ENCODE data around the gene SDHA. TPM values are rescaled to one million over a fixed set of nuclear protein-coding genes. Genes with fewer than 3 reads are reported as not detected.

SDHA gene
- 109 TPM in 2 replicates for total RNA-seq

DNA sequence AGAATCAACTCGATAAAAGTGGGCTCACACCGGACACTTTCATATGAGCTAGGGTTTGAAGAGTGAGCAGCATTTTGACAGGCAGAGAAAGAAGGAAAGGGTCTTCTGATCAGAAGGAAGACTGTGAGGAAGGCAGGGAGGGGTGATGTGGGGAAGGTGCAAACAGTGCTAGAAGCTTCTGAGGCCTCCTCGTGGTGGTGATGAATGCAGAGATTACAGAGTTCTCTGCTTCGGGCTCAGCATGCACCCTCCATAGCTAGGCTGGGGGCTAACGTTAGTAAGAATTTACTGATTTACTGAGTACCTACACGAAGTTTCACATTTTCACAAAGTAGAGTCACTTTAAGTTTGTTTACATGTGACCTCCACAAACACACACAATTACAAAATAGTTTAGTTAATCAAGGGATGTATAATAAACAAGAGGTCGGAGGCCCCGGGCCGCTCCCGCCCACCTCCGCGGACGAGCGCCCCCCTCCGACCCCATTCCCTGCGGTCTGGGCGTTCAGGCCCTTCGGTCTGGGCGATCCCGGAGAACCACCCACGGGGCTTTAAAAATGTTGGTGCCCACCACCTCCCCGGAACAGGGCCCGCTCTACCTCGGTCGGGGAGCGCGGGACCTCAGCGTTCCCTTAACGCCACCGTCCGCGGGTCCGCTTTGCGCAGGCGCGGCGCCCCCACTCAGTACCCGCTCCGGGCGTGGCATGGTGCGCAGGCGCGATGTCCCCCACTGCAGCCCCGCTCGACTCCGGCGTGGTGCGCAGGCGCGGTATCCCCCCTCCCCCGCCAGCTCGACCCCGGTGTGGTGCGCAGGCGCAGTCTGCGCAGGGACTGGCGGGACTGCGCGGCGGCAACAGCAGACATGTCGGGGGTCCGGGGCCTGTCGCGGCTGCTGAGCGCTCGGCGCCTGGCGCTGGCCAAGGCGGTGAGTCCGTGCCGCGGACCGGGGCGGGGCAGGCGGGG lies at the start of gene SDHA, which contains the start of gene CCDC127:
TSS of gene SDHA (plus strand) at position 827 of the 963 bp plus-strand sequence. CDS start at position 863, 36 bp downstream.
TSS of gene CCDC127 (minus strand) at position 660 of the 963 bp plus-strand sequence. CDS start 1,304 bp downstream, outside the sequence.

DNA sequence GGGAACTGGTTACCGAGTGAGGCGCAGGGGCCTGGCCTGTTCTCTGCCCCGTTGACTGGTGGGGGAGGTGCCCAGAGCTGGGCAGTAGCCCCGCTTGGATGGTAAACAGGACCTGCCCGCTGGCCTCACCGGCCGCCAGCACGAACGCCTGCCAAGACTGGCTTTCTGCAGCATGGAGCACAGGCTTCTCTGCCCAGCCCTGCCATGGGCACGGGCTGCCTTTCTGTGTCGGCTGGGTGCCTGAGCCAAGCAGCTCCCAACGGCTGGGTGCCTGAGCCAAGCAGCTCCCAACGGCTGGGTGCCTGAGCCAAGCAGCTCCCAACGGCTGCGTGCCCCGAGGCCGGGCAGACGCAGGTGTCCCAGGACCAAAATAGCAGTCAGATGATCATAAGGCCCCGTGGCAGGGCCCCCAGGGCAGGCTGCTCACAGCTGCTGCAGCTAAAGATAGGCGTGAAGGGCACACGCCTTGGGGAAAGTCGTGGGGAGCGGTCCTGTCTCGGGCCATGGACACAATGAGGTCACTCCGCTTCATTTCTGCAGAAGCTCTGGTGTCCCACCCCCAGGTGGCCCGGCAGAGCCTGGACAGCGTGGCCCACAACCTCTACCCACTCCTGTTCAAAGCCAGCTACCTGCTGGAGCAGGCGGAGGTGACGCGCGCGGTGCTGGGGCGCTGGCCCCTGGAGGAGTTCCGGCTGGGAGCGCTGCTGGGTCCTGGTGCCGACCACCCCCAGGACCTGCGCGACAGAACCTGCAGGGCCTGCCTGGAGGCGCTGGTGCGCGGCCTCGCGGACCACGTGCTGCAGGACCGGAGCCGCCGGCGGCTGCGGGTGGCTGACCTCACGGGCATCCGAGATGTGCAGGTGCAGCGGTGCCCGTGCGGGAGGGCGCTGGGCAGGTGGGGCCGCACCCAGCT lies 26.8 kb upstream of the SDHA start, which contains the start of gene LRRC14B:
TSS of gene LRRC14B (plus strand) at position 460 of the 913 bp plus-strand sequence. CDS start at position 504, 44 bp downstream.

Other genes starting within 250 kb of the SDHA start
- under 0.01 and 0.11 TPM in 2 replicates for gene PLEKHG4B, start 126.2 kb upstream of the SDHA start, total RNA-seq
- gene LRRC14B, start 26.8 kb upstream of the SDHA start, total RNA-seq: not detected in 2 replicates
- 4.9 and 6.2 TPM in 2 replicates for gene CCDC127, start 167 bp upstream of the SDHA start, total RNA-seq
- gene PDCD6, start 53.3 kb downstream of the SDHA start, total RNA-seq: 115 and 124 TPM in 2 replicates
- 2.0 and 2.9 TPM in 2 replicates for gene AHRR, start 103.4 kb downstream of the SDHA start, total RNA-seq
- 31.3 and 45.2 TPM in 2 replicates for gene EXOC3, start 224.9 kb downstream of the SDHA start, total RNA-seq

Data from dermis lymphatic vessel endothelial cell (primary cell).